K562 (cell line): ENCODE data around the gene FCSK. TPM values are rescaled to one million over a fixed set of nuclear protein-coding genes. Genes with fewer than 3 reads are reported as not detected.

ENCODE experiments used
- ASH1L ChIP-seq: fragments of 450-650 bp; IDR thresholded peaks from 2 replicates; pipeline ENCODE4 v1.6.1; 2018; ENCODE audit warnings: borderline replicate concordance, mild to moderate bottlenecking, low read depth; ENCODE audit not compliant: partially characterized antibody
- BCOR ChIP-seq: fragments of 450-650 bp; IDR thresholded peaks from 2 replicates; pipeline ENCODE4 v1.6.1; 2016
- COPS2 ChIP-seq: fragments of 450-650 bp; conservative IDR thresholded peaks from 2 replicates; pipeline ENCODE4 v1.6.1; 2016; ENCODE audit warnings: mild to moderate bottlenecking, moderate library complexity
- CREB3 ChIP-seq: fragments of 450-650 bp; conservative IDR thresholded peaks from 2 replicates; pipeline ENCODE4 v1.6.1; 2016; ENCODE audit warnings: missing genetic modification characterization, low read depth, mild to moderate bottlenecking, missing compliant biosample characterization, moderate library complexity
- CTBP1 ChIP-seq: fragments of 450-650 bp; IDR thresholded peaks from 2 replicates; pipeline ENCODE4 v1.6.1; 2016; ENCODE audit warnings: borderline replicate concordance
- ELF4 ChIP-seq: fragments of 450-650 bp; formaldehyde crosslinking; IDR thresholded peaks from 2 replicates; pipeline ENCODE4 v1.4.0; 2022; ENCODE audit warnings: missing genetic modification characterization
- GABPB1 ChIP-seq: sonication (generic); formaldehyde crosslinking; IDR thresholded peaks from 2 replicates; pipeline ENCODE4 v1.8.0; 2022; ENCODE audit warnings: mild to moderate bottlenecking, missing genetic modification reagents
- GTF2B ChIP-seq: IDR thresholded peaks from 2 replicates; pipeline ENCODE4 v1.6.1; 2011; ENCODE audit not compliant: insufficient read length; ENCODE audit errors: extremely low read depth
- HEY1 ChIP-seq: fragments of 250-450 bp; sonication (Bioruptor Pico); IDR thresholded peaks from 2 replicates; pipeline ENCODE4 v1.5.0; 2020; ENCODE audit warnings: mild to moderate bottlenecking, moderate library complexity, borderline replicate concordance
- HMGN3 ChIP-seq: IDR thresholded peaks from 2 replicates; pipeline ENCODE4 v1.6.1; 2011; ENCODE audit warnings: borderline replicate concordance, low read depth, mild to moderate bottlenecking, mixed read lengths, low read length; ENCODE audit not compliant: insufficient read length; ENCODE audit errors: extremely low read depth
- HNRNPUL1 ChIP-seq: fragments of 200-400 bp; formaldehyde crosslinking; IDR thresholded peaks from 2 replicates; pipeline ENCODE4 v1.6.1; 2017; ENCODE audit warnings: low read length
- JUN ChIP-seq, 2 experiments: sonication (generic) in 1 of 2; formaldehyde crosslinking in 1 of 2; IDR thresholded peaks; 2 replicates each; pipeline versions ENCODE4 v1.6.1 to v1.8.0; 2012 to 2022; ENCODE audit warnings: borderline replicate concordance in 2 of 2, mild to moderate bottlenecking in 2 of 2, improper control_type of control experiment in 1 of 2, low read depth in 1 of 2, low read length in 1 of 2, missing genetic modification reagents in 1 of 2
- MEF2A ChIP-seq: IDR thresholded peaks from 2 replicates; pipeline ENCODE4 v1.6.1; 2011; ENCODE audit warnings: low read depth, mild to moderate bottlenecking, low read length, moderate library complexity; ENCODE audit not compliant: control insufficient read depth
- NFE2 ChIP-seq: IDR thresholded peaks from 2 replicates; pipeline ENCODE4 v1.6.1; 2014; ENCODE audit warnings: antibody characterized with exemption, low read depth
- NRF1 ChIP-seq, 2 experiments: fragments of 450-650 bp; IDR thresholded peaks in 1 of 2; conservative IDR thresholded peaks in 1 of 2; 2 replicates each; pipeline ENCODE4 v1.6.1; 2014; ENCODE audit warnings: mild to moderate bottlenecking in 2 of 2
- POLR2A ChIP-seq: fragments of 450-650 bp; conservative IDR thresholded peaks from 2 replicates; pipeline ENCODE4 v1.6.1; 2016
- SETDB1 ChIP-seq: IDR thresholded peaks from one replicate; pipeline ENCODE4 v1.6.1; 2012; ENCODE audit warnings: low read length, control low read depth, inconsistent platforms
- ZBTB26 ChIP-seq: fragments of 450-650 bp; formaldehyde crosslinking; IDR thresholded peaks from 2 replicates; pipeline ENCODE4 v1.4.0; 2022; ENCODE audit warnings: missing genetic modification characterization
- ZNF124 ChIP-seq: sonication (generic); formaldehyde crosslinking; IDR thresholded peaks from 2 replicates; pipeline ENCODE4 v1.8.1; 2022; ENCODE audit warnings: missing genetic modification reagents
- ZNF146 ChIP-seq: IDR thresholded peaks from one replicate; pipeline ENCODE4 v1.6.1; 2018; ENCODE audit warnings: missing compliant biosample characterization; ENCODE audit not compliant: unreplicated experiment
- ZNF217 ChIP-seq: sonication (generic); formaldehyde crosslinking; IDR thresholded peaks from 2 replicates; pipeline ENCODE4 v1.8.0; 2022; ENCODE audit warnings: mild to moderate bottlenecking, missing genetic modification reagents
- ZNF324 ChIP-seq: fragments of 250-450 bp; sonication (Bioruptor Pico); IDR thresholded peaks from 2 replicates; pipeline ENCODE4 v1.4.0; 2020; ENCODE audit warnings: mild to moderate bottlenecking
- ZNF347 ChIP-seq: fragments of 450-650 bp; formaldehyde crosslinking; IDR thresholded peaks from 2 replicates; pipeline ENCODE4 v1.4.0; 2020; ENCODE audit warnings: low read depth, mild to moderate bottlenecking, moderate library complexity
- ZNF445 ChIP-seq: fragments of 250-450 bp; sonication (Bioruptor Pico); IDR thresholded peaks from 2 replicates; pipeline ENCODE4 v1.4.0; 2020; ENCODE audit warnings: low read depth, mild to moderate bottlenecking, moderate library complexity
- ZNF512 ChIP-seq: IDR thresholded peaks from 2 replicates; pipeline ENCODE4 v1.6.1; 2016; ENCODE audit warnings: missing genetic modification characterization, missing compliant biosample characterization
- ZNF584 ChIP-seq: fragments of 200-800 bp; sonication (Bioruptor generic); IDR thresholded peaks from 2 replicates; pipeline ENCODE4 v1.6.1; 2016; ENCODE audit warnings: low read depth, mild to moderate bottlenecking, missing genetic modification characterization, missing compliant biosample characterization
- ZNF75A ChIP-seq: fragments of 450-650 bp; formaldehyde crosslinking; IDR thresholded peaks from 2 replicates; pipeline ENCODE4 v1.4.0; 2020; ENCODE audit warnings: mild to moderate bottlenecking
- polyA plus RNA-seq, 8 experiments: library from polyadenylated mRNA; depleted of rRNA in 4 of 8; stranded (reverse) in 5 of 8; unstranded in 3 of 8; fragments of >200 nt; fragmentation: Nextera tagmentation in 2 of 8; fragmentation: Illumina TruSeq in 1 of 8; extraction: Ambion mirVana in 2 of 8; extraction: Trizol in 1 of 8; gene quantifications; 2 replicates each; pipeline versions ENCODE4 v1.2.1 to v1.2.3, GENCODE V29; 2011 to 2014; ENCODE audit warnings: inconsistent platforms in 1 of 8, missing spikeins in 1 of 8
- total RNA-seq, 7 experiments: library from RNA; depleted of rRNA in 6 of 7; stranded (reverse); fragments of >200 nt in 6 of 7; fragmentation: Illumina TruSeq in 2 of 7; extraction: Trizol in 2 of 7; gene quantifications; 2 replicates each; pipeline versions ENCODE4 v1.2.1 to v1.2.3, GENCODE V29; 2011 to 2021; ENCODE audit warnings: low replicate concordance in 1 of 7

The FCSK gene
- total and polyA plus RNA-seq, 9 of the 15 experiments (the other 6 are each of a cell fraction or from before 2014, with no cell fraction given) = 0.92 to 18.6 (median 8.3) TPM

- TF ChIP-seq ZNF124 (CRISPR knock-in tag) (no peak), NFE2 (no peak), ZNF146 (CRISPR knock-in tag) (no peak), COPS2 (no peak), ZNF347 (CRISPR knock-in tag) (no peak), HMGN3 (no peak), HEY1 (CRISPR knock-in tag) (no peak), MEF2A (0 out of 2 replicates have a peak, but pooled peaks have one; percentile 52), ZBTB26 (CRISPR knock-in tag) (no peak), BCOR (peak; percentile 16; the same call in 1 of the 2 replicates), ZNF324 (CRISPR knock-in tag) (no peak), ZNF584 (CRISPR knock-in tag) (no peak), ZNF217 (CRISPR knock-in tag) (no peak), POLR2A (peak; percentile 60; the same call in 1 of the 2 replicates), HNRNPUL1 (no peak), SETDB1 (no peak), JUN (IDR thresholded peaks at IDR 0.05; ENCODE audit: borderline replicate concordance, low read depth, low read length) (no peak), JUN (CRISPR knock-in tag; IDR thresholded peaks at IDR 0.05; ENCODE audit: borderline replicate concordance) (no peak), ASH1L (no peak), CREB3 (tag) (no peak), CTBP1 (peak; percentile 81), GABPB1 (CRISPR knock-in tag) (no peak), ZNF512 (tag) (no peak), ELF4 (CRISPR knock-in tag) (no peak), ZNF445 (CRISPR knock-in tag) (no peak), GTF2B (no peak), ZNF75A (CRISPR knock-in tag) (no peak), NRF1 (conservative IDR thresholded peaks at IDR 0.05 in 1 of 2, IDR thresholded peaks at IDR 0.05 in 1 of 2) (peak in 1 of 2 experiments; percentile 43; a peak in 1 of 4 replicates)
Measured at GRCh38 chr16:70437017-70437581, 17.3 kb upstream of the FCSK start (continued).
